NCI-H1048 (cell line): ENCODE data around the gene PRDM1.

ENCODE experiments used
- DNase-seq: peaks from one replicate; lab custom pipeline; 2025; lab: John Stamatoyannopoulos, UW

The PRDM1 gene

GRCh38 chr6:106085984-106086813, at the start of gene PRDM1:
PRDM1 (plus strand) TSS chr6:106086336; CDS start chr6:106086554, 218 bp downstream.
- no peak for DNase-seq

- DNase-seq, result no peak
These were observed 49.1 kb upstream of the PRDM1 start for GRCh38 chr6:106037060-106037459.

GRCh38 chr6:106039897-106040592, 46.1 kb upstream of the PRDM1 start:
- DNase-seq, result no peak

GRCh38 chr6:106044151-106044550, 42.0 kb upstream of the PRDM1 start:
- no peak for DNase-seq

GRCh38 chr6:106045077-106045476, 41.1 kb upstream of the PRDM1 start:
- DNase-seq, result no peak

- no peak for DNase-seq
These were observed 39.9 kb upstream of the PRDM1 start for GRCh38 chr6:106046116-106046853.

- no peak for DNase-seq
These were observed 39.3 kb upstream of the PRDM1 start for GRCh38 chr6:106046854-106047200.

- no peak for DNase-seq
These were observed 37.8 kb upstream of the PRDM1 start for GRCh38 chr6:106048336-106048735.

GRCh38 chr6:106050538-106050937, 35.6 kb upstream of the PRDM1 start:
- no peak for DNase-seq

GRCh38 chr6:106051226-106051625, 34.9 kb upstream of the PRDM1 start:
- DNase-seq, result no peak

- DNase-seq, result no peak
These were observed 32.5 kb upstream of the PRDM1 start for GRCh38 chr6:106053484-106054205.

- no peak for DNase-seq
These were observed 30.6 kb upstream of the PRDM1 start for GRCh38 chr6:106055489-106055888.

GRCh38 chr6:106056060-106056745, 29.9 kb upstream of the PRDM1 start:
- DNase-seq, result no peak

- DNase-seq, result no peak
These were observed 29.3 kb upstream of the PRDM1 start for GRCh38 chr6:106056746-106057390.

- DNase-seq, result no peak
These were observed 26.8 kb upstream of the PRDM1 start for GRCh38 chr6:106059331-106059730.

- DNase-seq, result no peak
These were observed 26.0 kb upstream of the PRDM1 start for GRCh38 chr6:106060167-106060566.

GRCh38 chr6:106063448-106063850, 22.7 kb upstream of the PRDM1 start:
- DNase-seq, result no peak

- no peak for DNase-seq
These were observed 22.0 kb upstream of the PRDM1 start for GRCh38 chr6:106064142-106064541.

- no peak for DNase-seq
These were observed 21.4 kb upstream of the PRDM1 start for GRCh38 chr6:106064756-106065155.

- no peak for DNase-seq
These were observed 19.1 kb upstream of the PRDM1 start for GRCh38 chr6:106066989-106067388.

GRCh38 chr6:106069478-106069877, 16.7 kb upstream of the PRDM1 start:
- peak; percentile 61 for DNase-seq
